NCI-H1105 (cell line): ENCODE data around the gene CTNND2.
A peak's percentile ranks its signal among the peaks of the same experiment; 100 is the strongest.
"Not testable (repeated sequence)": the region's sequence is repeated elsewhere in the genome, so short reads cannot be mapped to it uniquely, and the experiment has no call there.

Experiments
- DNase-seq: peaks from one replicate; lab custom pipeline; 2025; lab: John Stamatoyannopoulos, UW

The CTNND2 gene

GRCh38 chr5:11873587-11873986, 30.7 kb downstream of the CTNND2 start:
- no peak for DNase-seq

GRCh38 chr5:11869203-11869602, 35.0 kb downstream of the CTNND2 start:
- no peak for DNase-seq

GRCh38 chr5:11863911-11864310, 40.3 kb downstream of the CTNND2 start:
- no peak for DNase-seq

GRCh38 chr5:11857391-11857790, 46.9 kb downstream of the CTNND2 start:
- no peak for DNase-seq

GRCh38 chr5:11854936-11855335, 49.3 kb downstream of the CTNND2 start:
- DNase-seq = no peak

GRCh38 chr5:11853796-11854195, 50.5 kb downstream of the CTNND2 start:
- DNase-seq = no peak

GRCh38 chr5:11853140-11853539, 51.1 kb downstream of the CTNND2 start:
- no peak for DNase-seq

- no peak for DNase-seq
These were observed 51.5 kb downstream of the CTNND2 start for GRCh38 chr5:11852717-11853087.

- DNase-seq = no peak
These were observed 52.1 kb downstream of the CTNND2 start for GRCh38 chr5:11851965-11852716.

- no peak for DNase-seq
These were observed 52.8 kb downstream of the CTNND2 start for GRCh38 chr5:11851416-11851815.

- not testable (repeated sequence) for DNase-seq
These were observed 75.7 kb downstream of the CTNND2 start for GRCh38 chr5:11828566-11828965.

- no peak for DNase-seq
These were observed 81.6 kb downstream of the CTNND2 start for GRCh38 chr5:11822598-11822997.

- no peak for DNase-seq
These were observed 88.3 kb downstream of the CTNND2 start for GRCh38 chr5:11815916-11816315.

GRCh38 chr5:11815481-11815880, 88.8 kb downstream of the CTNND2 start:
- DNase-seq = no peak

GRCh38 chr5:11814373-11814772, 89.9 kb downstream of the CTNND2 start:
- DNase-seq = no peak

- no peak for DNase-seq
These were observed 94.8 kb downstream of the CTNND2 start for GRCh38 chr5:11809407-11809806.

- no peak for DNase-seq
These were observed 100.8 kb downstream of the CTNND2 start for GRCh38 chr5:11803436-11803835.

GRCh38 chr5:11801061-11801460, 103.2 kb downstream of the CTNND2 start:
- no peak for DNase-seq

- peak; percentile 83 for DNase-seq
These were observed 107.1 kb downstream of the CTNND2 start for GRCh38 chr5:11797132-11797531.

- no peak for DNase-seq
These were observed 110.8 kb downstream of the CTNND2 start for GRCh38 chr5:11793396-11793795.

- no peak for DNase-seq
These were observed 111.6 kb downstream of the CTNND2 start for GRCh38 chr5:11792621-11793020.

- no peak for DNase-seq
These were observed 112.5 kb downstream of the CTNND2 start for GRCh38 chr5:11791792-11792191.

GRCh38 chr5:11790201-11790600, 114.0 kb downstream of the CTNND2 start:
- no peak for DNase-seq

GRCh38 chr5:11785771-11786352, 118.4 kb downstream of the CTNND2 start:
- no peak for DNase-seq
